ENCODE results near the gene CFAP141.
"Not testable (repeated sequence)": the region's sequence is repeated elsewhere in the genome, so short reads cannot be mapped to it uniquely, and the experiment has no call there.

The CFAP141 gene

GRCh38 chr1:154206196-154206595 is at the start of gene CFAP141:
Gene CFAP141, minus strand, starts transcription at chr1:154206333. Its CDS starts 26 bp downstream, at chr1:154206307.
- no peak for DNase-seq

- DNase-seq = no peak
Observed at GRCh38 chr1:154253671-154254070, 47.5 kb upstream of the CFAP141 start.

DNA sequence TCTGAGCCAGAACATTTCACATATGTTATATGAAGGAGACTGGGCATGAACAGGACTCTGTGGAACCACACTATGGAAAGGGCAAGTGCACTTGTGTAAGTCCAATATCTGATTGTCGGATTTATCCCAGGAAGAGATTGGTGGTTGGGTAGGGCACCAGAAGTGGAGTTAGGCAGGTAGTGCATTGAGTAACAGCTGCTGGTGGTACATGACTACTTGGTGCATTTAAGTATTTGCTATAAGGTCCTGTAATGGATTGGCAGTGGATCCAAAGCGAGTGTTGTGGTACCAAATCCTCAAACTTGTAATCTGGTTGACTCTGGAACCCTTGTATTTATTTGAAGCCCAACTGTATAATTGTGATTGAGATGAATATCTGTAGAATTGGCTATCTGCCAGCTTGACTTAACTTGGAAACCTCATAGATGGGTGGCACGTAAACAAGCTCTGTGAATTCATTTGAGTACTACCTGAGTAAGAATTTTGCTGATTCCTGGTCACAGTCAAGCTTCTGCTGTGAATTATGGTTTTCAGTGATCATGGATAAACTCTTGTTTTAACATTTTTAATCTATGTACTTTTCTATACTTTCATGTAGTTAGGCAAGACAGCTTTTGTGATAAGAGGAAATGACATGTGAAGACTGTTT is 35.7 kb upstream of the CFAP141 start:
- DNase-seq = no peak

DNA sequence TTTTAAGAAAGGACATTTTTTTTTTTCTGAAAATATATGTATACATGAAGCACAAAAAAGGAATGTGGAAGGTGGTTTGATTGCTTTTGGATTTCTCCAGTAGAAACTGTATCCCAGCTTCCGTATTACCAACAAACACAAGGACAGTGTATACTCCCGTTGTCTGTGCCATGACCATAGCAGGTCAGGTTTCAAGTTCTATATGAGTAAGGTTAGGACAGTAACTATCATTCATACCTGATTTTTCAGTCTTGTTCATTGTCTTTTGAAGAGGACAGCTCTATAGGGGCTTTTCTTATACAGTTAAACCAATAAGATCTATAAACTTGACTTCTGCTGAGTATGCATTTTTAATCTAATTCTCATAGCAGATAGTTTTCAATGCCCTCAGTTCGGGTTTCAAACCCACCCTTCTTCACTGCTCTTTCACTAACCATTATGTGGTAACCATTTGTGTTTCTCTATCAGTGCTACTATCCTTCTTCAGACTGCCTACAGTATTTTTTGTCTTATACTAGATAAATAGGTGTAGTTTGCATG is 34.2 kb upstream of the CFAP141 start:
- DNase-seq = no peak

DNA sequence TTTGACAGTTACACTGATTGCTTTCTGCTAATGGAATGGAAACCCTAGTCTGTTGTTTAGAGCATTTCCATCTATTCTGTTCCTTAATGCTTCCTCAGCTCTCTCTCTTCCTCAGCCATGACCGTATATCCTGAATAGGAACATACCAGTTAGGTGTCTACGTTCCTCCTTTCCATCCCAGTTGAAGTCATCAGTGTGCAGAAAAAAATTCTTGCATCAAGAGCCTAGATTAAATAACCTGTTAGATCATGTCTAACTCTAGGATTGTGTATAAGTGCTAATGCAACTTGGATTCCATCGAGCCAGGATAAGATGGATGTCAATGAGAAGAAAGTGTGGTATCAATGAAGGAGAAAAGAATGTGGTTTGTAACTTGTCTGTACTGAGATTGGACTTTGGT is 33.4 kb upstream of the CFAP141 start:
- DNase-seq = no peak

DNA sequence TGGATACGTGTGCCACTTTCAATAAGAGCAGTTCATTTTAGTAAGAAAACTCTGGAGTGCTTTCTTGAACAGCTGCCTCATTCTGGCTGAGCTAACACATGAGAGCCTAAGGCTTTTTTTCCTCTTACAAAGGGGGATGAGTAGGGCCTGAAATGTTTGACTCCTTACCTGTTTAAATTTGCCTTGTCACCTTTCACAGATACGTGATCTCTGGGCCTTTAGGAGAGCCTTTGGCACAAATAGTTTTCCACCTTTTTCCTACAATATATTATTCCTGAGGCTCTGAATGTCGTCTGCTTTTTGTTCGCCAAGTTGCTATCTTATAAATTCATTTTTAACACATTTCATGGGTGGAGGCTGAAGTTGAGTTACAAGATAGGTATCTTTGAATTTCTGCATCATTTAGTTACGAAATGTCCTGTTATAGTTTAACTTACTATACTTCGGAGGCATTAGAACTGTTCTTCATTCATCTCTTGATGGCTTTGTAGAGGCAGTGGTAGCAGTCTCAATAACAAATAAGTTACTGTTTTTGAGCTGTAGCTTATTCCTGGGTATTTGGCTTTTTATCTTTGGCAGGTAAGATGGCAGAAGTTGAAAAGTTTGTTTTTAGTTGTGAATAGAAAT is 31.9 kb upstream of the CFAP141 start:
- no peak for DNase-seq

- no peak for DNase-seq
Observed at GRCh38 chr1:154237435-154237834, 31.3 kb upstream of the CFAP141 start.

DNA sequence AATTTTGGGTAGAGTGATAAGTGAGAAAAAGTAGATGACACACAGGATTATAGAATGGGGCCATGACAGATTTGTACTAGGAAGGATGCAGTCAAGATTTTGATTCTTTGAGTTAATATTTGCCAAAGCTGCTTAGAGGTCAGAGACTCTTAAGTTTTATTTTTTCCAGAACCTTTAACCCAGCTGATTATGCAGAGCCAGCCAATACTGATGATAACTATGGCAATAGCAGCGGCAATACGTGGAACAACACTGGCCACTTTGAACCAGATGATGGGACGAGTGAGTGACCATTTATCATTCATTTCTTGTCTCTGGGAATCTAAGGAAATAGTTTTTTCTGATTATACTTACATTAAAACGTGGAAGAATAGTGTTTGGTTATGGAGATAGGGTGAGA is 30.7 kb upstream of the CFAP141 start:
- no peak for DNase-seq

DNA sequence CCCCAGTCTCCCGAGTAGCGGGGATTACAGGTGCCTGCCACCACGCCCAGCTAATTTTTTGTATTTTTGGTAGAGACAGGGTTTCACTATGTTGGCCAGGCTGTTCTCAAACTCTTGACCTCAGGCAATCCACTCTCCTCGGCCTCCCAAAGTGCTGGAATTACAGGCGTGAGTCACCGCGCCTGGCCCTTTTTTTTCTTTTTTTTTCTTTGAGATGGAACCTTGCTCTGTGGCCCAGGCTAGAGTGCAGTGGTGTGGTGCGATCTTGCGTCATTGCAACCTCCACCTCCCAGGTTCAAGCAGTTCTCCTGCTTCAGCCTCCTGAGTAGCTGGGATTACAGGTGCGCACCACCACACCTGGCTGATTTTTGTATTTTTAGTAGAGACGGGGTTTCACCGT is 27.0 kb upstream of the CFAP141 start:
- DNase-seq = not testable (repeated sequence)

DNA sequence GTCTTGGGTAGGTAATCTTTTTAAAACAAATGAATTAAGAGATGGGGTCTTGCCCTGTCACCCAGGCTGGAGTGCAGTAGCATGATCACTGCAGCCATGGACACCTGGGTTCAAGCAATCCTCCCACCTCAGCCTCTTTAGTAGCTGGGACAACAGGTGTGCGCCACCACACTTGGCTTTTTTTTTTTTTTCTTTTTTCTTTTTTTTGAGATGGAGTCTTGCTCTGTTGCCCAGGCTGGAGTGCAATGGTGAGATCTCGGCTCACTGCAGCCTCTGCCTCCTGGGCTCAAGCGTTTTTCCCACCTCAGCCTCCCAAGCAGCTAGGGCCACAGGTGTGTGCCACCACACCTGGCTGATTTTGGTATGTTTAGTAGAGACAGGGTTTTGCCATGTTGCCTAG is 25.0 kb upstream of the CFAP141 start:
- DNase-seq = not testable (repeated sequence)

- no peak for DNase-seq
Observed at GRCh38 chr1:154225370-154225769, 19.2 kb upstream of the CFAP141 start.

GRCh38 chr1:154223621-154224020 is 17.5 kb upstream of the CFAP141 start:
- DNase-seq = no peak

DNA sequence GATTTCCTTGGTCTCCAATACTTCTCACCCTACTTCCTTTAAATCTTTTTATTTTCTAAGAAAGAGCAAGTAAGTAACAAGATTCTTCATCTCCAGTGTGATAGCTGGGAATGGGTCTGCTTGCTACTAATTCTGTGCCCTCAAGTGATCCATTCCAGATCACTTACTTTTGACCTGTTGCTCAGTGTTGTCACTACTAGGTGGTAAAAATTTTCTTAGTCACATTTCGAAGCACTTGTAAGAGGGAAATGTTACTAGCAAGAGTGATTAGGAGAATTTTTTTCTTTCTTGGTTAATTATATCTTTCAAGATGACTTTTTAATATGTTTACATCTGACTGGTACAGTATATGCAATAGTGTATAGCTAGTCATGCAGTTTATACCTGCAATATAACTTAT is 16.8 kb upstream of the CFAP141 start:
- no peak for DNase-seq

- no peak for DNase-seq
Observed at GRCh38 chr1:154222518-154222917, 16.4 kb upstream of the CFAP141 start.

DNA sequence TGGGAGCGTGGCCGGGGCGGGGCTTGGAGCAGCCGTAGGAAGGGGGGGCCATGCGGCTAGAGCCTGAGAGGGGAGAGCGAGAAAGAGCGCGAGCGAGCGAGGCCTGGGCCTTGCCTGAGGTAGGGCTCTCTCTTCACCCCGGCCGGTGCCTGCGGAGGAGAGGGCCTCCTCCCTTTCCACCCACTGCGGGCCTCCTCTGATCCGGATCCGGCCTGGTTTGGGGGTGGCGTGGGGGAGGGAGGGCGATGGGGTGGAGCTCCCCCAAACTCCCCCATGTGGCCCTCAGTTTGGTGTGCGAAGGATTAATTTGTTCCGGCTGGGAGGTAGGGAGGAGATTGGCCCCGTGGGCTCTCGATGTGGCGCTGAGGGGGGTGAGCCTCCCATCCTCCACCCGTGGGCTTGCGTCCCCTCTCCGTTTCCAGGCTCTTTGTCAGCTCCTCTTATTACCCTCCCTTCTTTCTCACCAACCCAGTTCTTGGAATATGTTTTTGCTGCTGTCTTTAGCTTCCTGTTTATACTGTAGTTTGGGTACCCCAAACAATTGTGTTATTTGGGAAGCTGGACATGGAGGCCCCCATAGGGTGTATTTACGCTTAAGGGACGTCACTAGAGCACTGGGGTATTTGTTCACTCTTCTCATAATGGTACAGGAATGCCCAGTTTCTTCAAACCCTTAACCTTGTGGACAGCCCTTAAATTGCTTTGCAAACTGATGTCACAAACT is 15.3 kb upstream of the CFAP141 start:
- DNase-seq = no peak

GRCh38 chr1:154220970-154221277 is 14.8 kb upstream of the CFAP141 start:
- DNase-seq = no peak

DNA sequence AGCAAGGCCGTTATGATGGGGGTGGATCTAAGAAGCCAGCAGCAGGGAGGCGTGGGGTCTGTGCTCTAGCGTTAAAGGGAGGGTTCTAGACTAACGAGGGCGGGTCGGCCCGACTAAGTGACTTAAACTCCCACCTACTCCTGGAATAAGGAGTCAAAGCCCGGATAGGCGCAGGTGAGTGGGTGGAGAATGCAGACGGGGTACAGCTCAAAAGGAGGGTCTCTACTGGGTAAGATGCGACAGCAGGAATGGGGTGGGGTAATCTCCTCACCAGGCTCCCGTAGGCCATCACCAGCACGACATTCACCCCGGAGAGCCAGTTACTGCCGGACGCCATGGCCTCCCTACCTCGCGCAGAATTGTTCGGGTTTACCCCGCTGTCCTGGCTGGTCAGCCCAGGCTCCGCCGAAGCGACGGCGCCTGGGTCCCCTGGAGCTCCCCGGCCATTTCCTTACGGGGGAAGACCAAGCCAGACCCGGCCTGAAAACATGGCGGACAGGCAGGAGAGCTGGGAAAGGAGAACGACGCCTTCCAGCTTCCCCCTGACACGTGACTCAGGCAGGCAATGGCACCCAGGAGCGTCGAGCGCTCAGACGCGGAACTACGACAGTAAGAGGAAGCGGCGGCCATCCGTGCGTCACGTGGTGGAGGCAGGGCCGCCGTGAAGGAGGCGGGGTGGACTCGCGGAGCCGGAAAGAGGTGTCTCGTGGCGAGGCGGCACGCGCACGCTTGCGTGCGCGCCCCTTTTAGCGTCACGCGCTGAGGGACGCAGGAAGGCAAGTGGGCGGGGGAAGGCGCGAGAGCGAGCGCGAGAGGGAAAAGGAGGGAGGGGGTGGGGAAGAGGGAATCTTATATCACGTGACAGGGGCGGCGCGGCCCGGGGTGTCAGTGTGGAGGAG is 14.2 kb upstream of the CFAP141 start, which contains the start of gene UBAP2L:
UBAP2L (plus strand) TSS at position 885 of the 899 bp plus-strand sequence. CDS start 4,169 bp downstream, outside the sequence.
- DNase-seq = peak; percentile 98

- DNase-seq = no peak
Observed at GRCh38 chr1:154219541-154219940, 13.4 kb upstream of the CFAP141 start.

DNA sequence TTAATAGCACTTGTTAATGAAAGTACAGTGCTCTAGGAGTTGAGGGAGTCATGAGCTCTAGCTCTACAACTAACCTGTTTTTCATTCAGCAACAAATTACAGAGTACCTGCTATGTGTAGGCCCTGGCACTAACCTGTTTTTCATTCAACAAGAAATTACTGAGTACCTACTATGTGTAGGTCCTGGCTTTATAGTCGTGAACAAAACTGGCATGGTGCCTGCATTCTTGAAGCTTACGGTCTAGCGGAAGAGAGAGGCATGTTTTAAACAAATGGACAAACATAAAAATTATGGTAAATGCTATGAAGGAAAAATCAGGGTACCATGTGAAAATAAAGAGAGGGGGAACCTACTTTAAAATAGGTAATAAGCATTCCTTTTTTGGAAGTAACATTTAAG is 12.4 kb upstream of the CFAP141 start:
- no peak for DNase-seq

DNA sequence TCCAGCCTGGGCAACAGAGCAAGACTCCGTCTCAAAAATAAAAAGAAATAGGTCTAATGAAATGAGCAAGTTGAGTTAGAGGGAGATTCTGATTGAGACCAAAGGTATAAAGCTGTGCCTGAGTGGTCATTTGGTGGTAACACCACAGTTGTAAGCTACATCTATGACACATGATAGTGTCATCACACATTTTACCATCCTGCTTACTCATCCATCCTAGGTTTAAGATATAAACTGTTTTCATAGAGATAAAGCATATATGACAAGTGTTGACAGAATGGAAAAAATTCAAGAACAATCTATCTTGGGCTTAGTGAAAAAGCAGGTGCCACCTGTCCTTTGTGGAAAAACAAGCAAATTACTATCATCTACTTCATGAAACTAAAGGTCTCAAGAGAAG is 7.1 kb upstream of the CFAP141 start:
- DNase-seq = no peak

DNA sequence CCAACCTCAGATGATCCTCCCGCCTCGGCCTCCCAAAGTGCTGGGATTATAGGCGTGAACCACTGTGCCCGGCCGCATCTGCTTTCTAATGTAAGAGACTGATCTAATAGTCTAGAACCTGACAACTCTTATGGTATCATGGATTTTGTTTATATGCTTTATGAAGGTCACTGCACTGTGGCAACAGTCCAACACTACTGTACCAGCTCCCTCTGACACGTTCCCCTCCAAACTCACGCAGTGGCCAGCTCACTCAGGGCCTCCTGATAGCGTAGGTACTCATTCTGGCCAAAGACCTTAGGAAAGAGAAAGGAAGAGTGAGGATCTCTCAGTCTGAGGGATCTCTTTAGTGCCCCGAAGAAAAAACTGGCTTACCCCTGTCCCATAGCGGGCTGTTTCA is 6.0 kb upstream of the CFAP141 start:
- DNase-seq = no peak

- no peak for DNase-seq
Observed at GRCh38 chr1:154208677-154209388, 2.7 kb upstream of the CFAP141 start.
